H9 (cell line): ENCODE data around the gene ISOC1. TPM values are rescaled to one million over a fixed set of nuclear protein-coding genes. Genes with fewer than 3 reads are reported as not detected.

Experiments
- DNase-seq: peaks from one replicate; pipeline ENCODE4 v3.0.0-alpha.2; 2017
- H2AFZ ChIP-seq: one replicate; pipeline ENCODE4 v1.6.1; 2013; ENCODE audit warnings: mild to moderate bottlenecking, low read length, control low read depth, moderate library complexity
- H2AK5ac ChIP-seq: 2 replicates; pipeline ENCODE4 v1.6.1; 2013; ENCODE audit warnings: low read length, control low read depth, mixed read lengths; ENCODE audit not compliant: insufficient read length
- H2BK120ac ChIP-seq: one replicate; pipeline ENCODE4 v1.6.1; 2013; ENCODE audit warnings: low read depth, mild to moderate bottlenecking, low read length, control low read depth, inconsistent platforms; ENCODE audit not compliant: poor library complexity, severe bottlenecking
- H2BK12ac ChIP-seq: 2 replicates; pipeline ENCODE4 v1.6.1; 2013; ENCODE audit warnings: low read length, control low read depth, mixed read lengths, low read depth; ENCODE audit not compliant: insufficient read length
- H2BK15ac ChIP-seq: 2 replicates; pipeline ENCODE4 v1.6.1; 2013; ENCODE audit warnings: low read depth, low read length, control low read depth
- H2BK20ac ChIP-seq: one replicate; pipeline ENCODE4 v1.6.1; 2013; ENCODE audit warnings: low read depth, mild to moderate bottlenecking, low read length, control low read depth, inconsistent platforms; ENCODE audit not compliant: poor library complexity, severe bottlenecking
- H2BK5ac ChIP-seq: 2 replicates; pipeline ENCODE4 v1.6.1; 2013; ENCODE audit warnings: low read length, control low read depth, mixed read lengths; ENCODE audit not compliant: insufficient read length
- H3K14ac ChIP-seq: 2 replicates; pipeline ENCODE4 v1.6.1; 2013; ENCODE audit warnings: low read length, control low read depth; ENCODE audit not compliant: insufficient read depth
- H3K18ac ChIP-seq: 2 replicates; pipeline ENCODE4 v1.6.1; 2013; ENCODE audit warnings: low read depth, mild to moderate bottlenecking, mixed read lengths, low read length, control low read depth; ENCODE audit not compliant: insufficient read length
- H3K23ac ChIP-seq: 2 replicates; pipeline ENCODE4 v1.6.1; 2013; ENCODE audit warnings: low read length, control low read depth, mixed read lengths, low read depth; ENCODE audit not compliant: insufficient read length
- H3K23me2 ChIP-seq: 2 replicates; pipeline ENCODE4 v1.6.1; 2013; ENCODE audit warnings: low read depth, mild to moderate bottlenecking, mixed read lengths, low read length, control low read depth; ENCODE audit not compliant: insufficient read length, poor library complexity, severe bottlenecking
- H3K27ac ChIP-seq: 2 replicates; pipeline ENCODE4 v1.5.1; 2013; ENCODE audit warnings: low read length, control low read depth, mixed read lengths, low read depth; ENCODE audit not compliant: insufficient read length
- H3K27me3 ChIP-seq: 2 replicates; pipeline ENCODE4 v1.6.1; 2013; ENCODE audit warnings: low read length, control low read depth, inconsistent platforms; ENCODE audit not compliant: insufficient read depth
- H3K4ac ChIP-seq: 2 replicates; pipeline ENCODE4 v1.6.1; 2013; ENCODE audit warnings: low read depth, mild to moderate bottlenecking, control low read depth, inconsistent platforms, low read length, moderate library complexity
- H3K4me1 ChIP-seq: 2 replicates; pipeline ENCODE4 v1.6.1; 2013; ENCODE audit warnings: low read length, control low read depth, inconsistent platforms; ENCODE audit not compliant: insufficient read depth
- H3K4me2 ChIP-seq: 2 replicates; pipeline ENCODE4 v1.6.1; 2013; ENCODE audit warnings: low read length, control low read depth, mixed read lengths; ENCODE audit not compliant: insufficient read length, insufficient read depth
- H3K56ac ChIP-seq: 2 replicates; pipeline ENCODE4 v1.6.1; 2013; ENCODE audit warnings: low read depth, mild to moderate bottlenecking, mixed read lengths, low read length, control low read depth; ENCODE audit not compliant: insufficient read length
- H3K79me1 ChIP-seq: 2 replicates; pipeline ENCODE4 v1.6.1; 2013; ENCODE audit warnings: low read depth, mild to moderate bottlenecking, moderate library complexity, low read length, control low read depth, inconsistent platforms; ENCODE audit not compliant: insufficient read depth, poor library complexity, severe bottlenecking
- H3K79me2 ChIP-seq: 2 replicates; pipeline ENCODE4 v1.6.1; 2013; ENCODE audit warnings: low read length, control low read depth, inconsistent platforms; ENCODE audit not compliant: insufficient read depth
- H3K9ac ChIP-seq: 2 replicates; pipeline ENCODE4 v1.6.1; 2013; ENCODE audit warnings: low read length, control low read depth, mixed read lengths; ENCODE audit not compliant: insufficient read length; ENCODE audit errors: extremely low read depth
- H3K9me3 ChIP-seq: one replicate; pipeline ENCODE4 v1.6.1; 2013; ENCODE audit warnings: low read depth, low read length, inconsistent platforms; ENCODE audit not compliant: control insufficient read depth
- H3T11ph ChIP-seq: one replicate; pipeline ENCODE4 v1.6.1; 2013; ENCODE audit warnings: mild to moderate bottlenecking, low read length, control low read depth, inconsistent platforms
- H4K20me1 ChIP-seq: one replicate; pipeline ENCODE4 v1.6.1; 2013; ENCODE audit not compliant: control insufficient read depth, insufficient read length, insufficient read depth
- H4K5ac ChIP-seq: 2 replicates; pipeline ENCODE4 v1.6.1; 2013; ENCODE audit warnings: low read depth, mild to moderate bottlenecking, mixed read lengths, low read length, control low read depth; ENCODE audit not compliant: insufficient read length
- H4K8ac ChIP-seq: replicated peaks from 2 replicates; pipeline ENCODE4 v1.6.1; 2013; ENCODE audit warnings: low read length, control low read depth, mixed read lengths, low read depth; ENCODE audit not compliant: insufficient read length
- H4K91ac ChIP-seq: 2 replicates; pipeline ENCODE4 v1.6.1; 2013; ENCODE audit warnings: low read depth, mild to moderate bottlenecking, moderate library complexity, mixed read lengths, low read length, control low read depth; ENCODE audit not compliant: insufficient read length
- H3K27ac Mint-ChIP-seq, 3 experiments: 2 replicates in 2 of 3; 3 replicates in 1 of 3; pipeline ENCODE4 v1.8.0; 2020 to 2021; ENCODE audit warnings: mixed read lengths in 3 of 3, mild to moderate bottlenecking in 1 of 3, moderate library complexity in 1 of 3
- H3K27me3 Mint-ChIP-seq: 2 replicates; pipeline ENCODE4 v1.8.0; 2021; ENCODE audit warnings: low read depth, mild to moderate bottlenecking, moderate library complexity, mixed read lengths
- H3K36me3 Mint-ChIP-seq, 3 experiments: 2 replicates in 2 of 3; 3 replicates in 1 of 3; pipeline ENCODE4 v1.8.0; 2020 to 2021; ENCODE audit warnings: low read depth in 3 of 3, mixed read lengths in 3 of 3; ENCODE audit not compliant: insufficient read depth in 1 of 3
- H3K4me1 Mint-ChIP-seq, 2 experiments: 2 replicates each; pipeline ENCODE4 v1.8.0; 2020; ENCODE audit warnings: mixed read lengths in 2 of 2
- H3K4me3 Mint-ChIP-seq, 2 experiments: 2 replicates in 1 of 2; 3 replicates in 1 of 2; pipeline ENCODE4 v1.8.0; 2020 to 2021; ENCODE audit warnings: mild to moderate bottlenecking in 2 of 2, mixed read lengths in 2 of 2, moderate library complexity in 1 of 2
- H3K9me3 Mint-ChIP-seq, 2 experiments: 2 replicates in 1 of 2; 3 replicates in 1 of 2; pipeline ENCODE4 v1.8.0; 2020; ENCODE audit warnings: mild to moderate bottlenecking in 2 of 2, mixed read lengths in 2 of 2, moderate library complexity in 1 of 2
- CTCF ChIP-seq: fragments of 200-600 bp; sonication (generic); conservative IDR thresholded peaks from 3 replicates; pipeline ENCODE4 v1.8.0; 2021; ENCODE audit warnings: antibody characterized with exemption, mild to moderate bottlenecking
- WGBS: extraction: QIAGEN DNeasy Blood & Tissue Kit; methylation state at CpG from one replicate; pipeline ENCODE4 v1.1.7; 2013; ENCODE audit warnings: missing lambda C conversion rate, low lambda C conversion rate, mixed read lengths; ENCODE audit not compliant: insufficient read length; ENCODE audit errors: extremely low coverage; 5-methylcytosine and 5-hydroxymethylcytosine counted together
- total RNA-seq: library from RNA; stranded (reverse); gene quantifications from 2 replicates; pipeline ENCODE4 v1.2.1, GENCODE V29; 2021

ISOC1 gene
- total RNA-seq, 1 experiment from 2014 or later, result 23.0 TPM

- H2BK120ac ChIP-seq, result no peak overlapping the region
- no peaks in the 10 kb centered on the region; a peak in 1 of 7 replicates for H3K36me3 Mint-ChIP-seq
Observed at GRCh38 chr5:129155876-129156275, 61.3 kb downstream of the ISOC1 start.

More at GRCh38 chr5:129155876-129156275, 61.3 kb downstream of the ISOC1 start:
- Histone ChIP-seq H3K18ac (no peak overlapping the region), H2BK5ac (no peak overlapping the region), H2AFZ (no peak overlapping the region), H3K23me2 (no peaks in the 10 kb centered on the region), H3K4me2 (no peak overlapping the region), H3K4ac (no peak overlapping the region), H4K8ac (no peak overlapping the region), H2BK20ac (no peak overlapping the region), H3K23ac (no peak overlapping the region), H2BK12ac (no peak overlapping the region), H2BK15ac (no peak overlapping the region), H4K20me1 (no peaks in the 10 kb centered on the region), H3K56ac (no peak overlapping the region), H4K91ac (no peak overlapping the region), H3K9me3 (no peaks in the 10 kb centered on the region), H2AK5ac (no peak overlapping the region), H3K27me3 (no peaks in the 10 kb centered on the region), H3T11ph (no peak overlapping the region), H3K4me1 (no peaks in the 10 kb centered on the region), H4K5ac (no peak overlapping the region), H3K27ac (no peak overlapping the region), H3K79me2 (no peaks in the 10 kb centered on the region), H3K79me1 (no peaks in the 10 kb centered on the region), H3K14ac (no peak overlapping the region), H3K9ac (no peak overlapping the region)
- Mint-ChIP-seq H3K9me3 (peaks cover 0 to 5% of the 10 kb centered on the region in 2 experiments; a peak in 1 of 5 replicates), H3K4me3 (no peak overlapping the region), H3K27me3 (no peaks in the 10 kb centered on the region; the same call in 1 of the 2 replicates), H3K4me1 (0 out of 4 replicates have a peak, but pooled peaks cover 0 to 3% of the 10 kb centered on the region in 2 experiments), H3K27ac (no peak overlapping the region)
- DNase-seq, result no peak
- TF ChIP-seq CTCF, result no peak
- no CpG with 5 or more reads among the region's 3 CpGs for whole genome bisulfite sequencing
